SU-DHL-6 (cell line): ENCODE results near the gene ETS1.

Experiments used
- H2AFZ ChIP-seq: fragments of 200-600 bp; sonication (generic); 2 replicates; pipeline ENCODE4 v1.6.1; 2014; ENCODE audit warnings: low read depth, mild to moderate bottlenecking, moderate library complexity, mixed read lengths, antibody characterized with exemption, low read length; ENCODE audit not compliant: severe bottlenecking
- H3F3A ChIP-seq: fragments of 200-600 bp; shearing (Covaris generic); 2 replicates; pipeline ENCODE4 v1.6.0; 2016; ENCODE audit warnings: antibody characterized with exemption, mild to moderate bottlenecking; ENCODE audit not compliant: insufficient read depth
- H3K27ac ChIP-seq: fragments of 200-600 bp; sonication (generic); 2 replicates; pipeline ENCODE4 v1.5.1; 2016; ENCODE audit warnings: low read depth, mild to moderate bottlenecking, low read length, moderate library complexity, mixed read lengths
- H3K27me3 ChIP-seq: fragments of 200-600 bp; sonication (generic), shearing (Covaris generic); 2 replicates; pipeline ENCODE4 v1.6.0; 2014; ENCODE audit warnings: mild to moderate bottlenecking, low read length
- H3K36me3 ChIP-seq: fragments of 200-600 bp; sonication (generic); 2 replicates; pipeline ENCODE4 v1.6.1; 2014; ENCODE audit warnings: mild to moderate bottlenecking, low read length, mixed read lengths
- H3K4me2 ChIP-seq: fragments of 300-600, 200-600 bp; shearing (Covaris generic), sonication (generic); 2 replicates; pipeline ENCODE4 v1.6.0; 2014; ENCODE audit warnings: low read length, low read depth, mild to moderate bottlenecking; ENCODE audit not compliant: poor library complexity, severe bottlenecking
- H3K4me3 ChIP-seq: fragments of 200-600 bp; sonication (generic); 2 replicates; pipeline ENCODE4 v1.5.1; 2014; ENCODE audit warnings: antibody characterized with exemption, low read length, mild to moderate bottlenecking, mixed read lengths; ENCODE audit not compliant: insufficient read depth, poor library complexity, severe bottlenecking
- H3K79me2 ChIP-seq: fragments of 200-600 bp; sonication (generic); 2 replicates; pipeline ENCODE4 v1.6.1; 2014; ENCODE audit warnings: mild to moderate bottlenecking, low read length, moderate library complexity; ENCODE audit not compliant: insufficient read depth
- H3K9ac ChIP-seq: fragments of 200-600 bp; sonication (generic); 2 replicates; pipeline ENCODE4 v1.7.0; 2014; ENCODE audit warnings: mild to moderate bottlenecking, low read length
- H3K9me2 ChIP-seq: fragments of 200-600 bp; sonication (generic); replicated peaks from 2 replicates; pipeline ENCODE4 v1.6.1; 2014; ENCODE audit warnings: low read length; ENCODE audit not compliant: insufficient read depth
- H3K9me3 ChIP-seq: fragments of 200-600 bp; sonication (generic); 2 replicates; pipeline ENCODE4 v1.6.1; 2014; ENCODE audit warnings: low read length, mixed read lengths; ENCODE audit not compliant: insufficient read depth
- H4K20me1 ChIP-seq: fragments of 200-600 bp; sonication (generic); 2 replicates; pipeline ENCODE4 v1.6.1; 2014; ENCODE audit warnings: low read depth, mild to moderate bottlenecking, antibody characterized with exemption, low read length, moderate library complexity, mixed read lengths
- EZH2phosphoT487 ChIP-seq: fragments of 200-600 bp; sonication (generic), shearing (Covaris generic); conservative IDR thresholded peaks from 2 replicates; pipeline ENCODE4 v1.6.1; 2018; ENCODE audit warnings: mild to moderate bottlenecking, antibody characterized with exemption, low read length, moderate library complexity, mixed read lengths
- TF ChIP-seq, protein P1 (sequence below): fragments of 200-600 bp; sonication (generic); IDR thresholded peaks from one replicate; pipeline ENCODE4 v1.5.1; 2017; ENCODE audit warnings: antibody characterized with exemption, mild to moderate bottlenecking, low read length, moderate library complexity; ENCODE audit not compliant: insufficient read depth, poor library complexity, severe bottlenecking

The ETS1 gene

DNA sequence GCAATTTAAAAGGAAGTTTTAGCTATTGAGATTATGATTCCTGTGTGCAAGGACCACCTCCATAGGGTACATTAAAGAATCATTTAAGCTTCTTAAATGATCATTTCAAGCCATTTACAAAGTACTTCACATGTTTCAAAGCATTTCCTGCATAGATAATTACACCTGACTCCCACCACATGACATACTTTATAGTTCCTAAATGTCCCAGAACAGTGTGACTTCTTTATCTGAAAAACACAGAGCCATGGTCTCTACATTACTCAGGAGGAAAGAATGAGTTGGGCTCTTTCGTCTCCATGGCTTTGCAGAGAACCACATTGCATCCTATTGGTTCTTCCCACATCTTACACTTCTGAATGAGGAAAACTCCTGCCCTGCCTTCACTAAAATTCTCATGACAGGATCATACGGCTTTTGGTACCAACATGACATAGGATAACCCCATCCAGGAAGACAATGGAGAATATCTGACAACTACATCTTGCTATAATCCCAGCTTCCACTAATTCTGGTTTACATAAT, 88.6 kb downstream of the ETS1 start:
- Histone ChIP-seq H3K79me2 (peaks cover 100% of the 10 kb centered on the region), H3K36me3 (no peaks in the 10 kb centered on the region; the same call in 1 of the 2 replicates), H3K9ac (peak overlapping the region; percentile 12; the same call in 1 of the 2 replicates), H4K20me1 (no peaks in the 10 kb centered on the region), H3K27me3 (no peaks in the 10 kb centered on the region), H3K9me2 (no peaks in the 10 kb centered on the region), H3K9me3 (no peaks in the 10 kb centered on the region), H3F3A (peaks cover 21% of the 10 kb centered on the region; the same call in 1 of the 2 replicates), H3K4me3 (peak overlapping the region; percentile 23), H3K4me2 (peak overlapping the region; percentile 44), H3K27ac (peak overlapping the region; percentile 72), H2AFZ (no peak overlapping the region)
- TF ChIP-seq, protein P1, sequence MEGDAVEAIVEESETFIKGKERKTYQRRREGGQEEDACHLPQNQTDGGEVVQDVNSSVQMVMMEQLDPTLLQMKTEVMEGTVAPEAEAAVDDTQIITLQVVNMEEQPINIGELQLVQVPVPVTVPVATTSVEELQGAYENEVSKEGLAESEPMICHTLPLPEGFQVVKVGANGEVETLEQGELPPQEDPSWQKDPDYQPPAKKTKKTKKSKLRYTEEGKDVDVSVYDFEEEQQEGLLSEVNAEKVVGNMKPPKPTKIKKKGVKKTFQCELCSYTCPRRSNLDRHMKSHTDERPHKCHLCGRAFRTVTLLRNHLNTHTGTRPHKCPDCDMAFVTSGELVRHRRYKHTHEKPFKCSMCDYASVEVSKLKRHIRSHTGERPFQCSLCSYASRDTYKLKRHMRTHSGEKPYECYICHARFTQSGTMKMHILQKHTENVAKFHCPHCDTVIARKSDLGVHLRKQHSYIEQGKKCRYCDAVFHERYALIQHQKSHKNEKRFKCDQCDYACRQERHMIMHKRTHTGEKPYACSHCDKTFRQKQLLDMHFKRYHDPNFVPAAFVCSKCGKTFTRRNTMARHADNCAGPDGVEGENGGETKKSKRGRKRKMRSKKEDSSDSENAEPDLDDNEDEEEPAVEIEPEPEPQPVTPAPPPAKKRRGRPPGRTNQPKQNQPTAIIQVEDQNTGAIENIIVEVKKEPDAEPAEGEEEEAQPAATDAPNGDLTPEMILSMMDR, result no peak
- no peak for TF ChIP-seq EZH2phosphoT487

DNA sequence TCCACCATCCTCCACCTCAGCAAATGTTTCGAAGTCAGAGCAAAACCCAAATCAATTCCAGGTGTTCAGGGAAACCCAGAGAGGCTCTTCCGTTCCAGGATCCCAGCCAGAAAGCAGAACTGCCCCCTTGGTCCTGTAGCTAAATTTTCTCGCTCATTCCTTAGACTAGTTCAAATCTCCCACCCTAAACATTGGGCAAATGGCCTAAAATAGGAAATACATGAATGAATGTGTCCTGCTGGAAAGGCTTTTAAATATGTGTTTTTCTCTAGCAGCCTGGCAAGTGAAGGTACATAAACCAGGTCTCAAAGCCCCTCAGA, 89.6 kb downstream of the ETS1 start:
- Histone ChIP-seq H3K27me3 (no peaks in the 10 kb centered on the region), H3K27ac (peak overlapping the region; percentile 72), H4K20me1 (no peaks in the 10 kb centered on the region), H3K9me3 (no peaks in the 10 kb centered on the region), H3K9ac (peak overlapping the region; percentile 40; the same call in 1 of the 2 replicates), H3K79me2 (peaks cover 100% of the 10 kb centered on the region), H2AFZ (no peak overlapping the region), H3F3A (peaks cover 10% of the 10 kb centered on the region; the same call in 1 of the 2 replicates), H3K36me3 (peaks cover 4% of the 10 kb centered on the region; the same call in 1 of the 2 replicates), H3K4me3 (peak overlapping the region; percentile 26), H3K4me2 (peak overlapping the region; percentile 44), H3K9me2 (no peaks in the 10 kb centered on the region)
- no peak for TF ChIP-seq EZH2phosphoT487
- TF ChIP-seq, protein P1, result no peak

DNA sequence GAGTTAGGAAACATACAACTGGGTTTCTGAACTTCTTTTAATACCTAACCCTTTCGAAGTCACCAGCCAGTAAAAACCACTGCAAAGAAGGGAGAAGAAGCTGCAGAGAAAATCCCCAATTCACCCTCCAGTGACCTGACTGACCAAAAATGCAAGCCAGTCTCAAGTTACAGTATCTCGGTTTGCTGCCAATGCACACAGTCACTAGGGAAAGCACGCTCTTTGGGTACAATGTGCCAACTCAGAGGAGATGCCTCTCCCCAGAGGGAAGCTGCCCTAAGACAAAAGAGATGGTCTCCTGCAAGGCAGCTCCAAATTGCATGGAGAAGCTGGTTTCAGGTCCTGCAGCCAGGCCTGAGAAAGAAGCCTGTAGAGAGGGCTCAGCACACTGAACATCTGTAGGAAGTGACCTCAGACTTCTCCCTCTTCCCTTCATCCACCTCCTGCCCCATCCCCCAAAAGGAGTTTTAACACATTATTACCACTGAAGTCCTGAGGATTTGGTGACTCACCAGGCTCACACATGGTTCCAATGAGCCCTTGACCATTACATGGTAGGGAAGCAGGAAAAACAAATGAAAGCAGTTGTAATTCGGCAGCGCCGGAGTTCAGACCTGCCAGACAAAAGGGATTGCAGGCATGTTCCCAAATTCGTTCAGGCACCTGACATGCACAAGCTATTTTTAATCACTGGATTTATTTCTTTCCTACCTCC, 90.1 kb downstream of the ETS1 start:
- Histone ChIP-seq H3K4me2 (peak overlapping the region; percentile 44), H3K27me3 (no peaks in the 10 kb centered on the region), H3K36me3 (peaks cover 4% of the 10 kb centered on the region; the same call in 1 of the 2 replicates), H3K9me3 (no peaks in the 10 kb centered on the region), H4K20me1 (no peaks in the 10 kb centered on the region), H3K9ac (peak overlapping the region; percentile 40), H3K9me2 (no peaks in the 10 kb centered on the region), H3K79me2 (peaks cover 100% of the 10 kb centered on the region), H2AFZ (no peak overlapping the region), H3F3A (peaks cover 6% of the 10 kb centered on the region; the same call in 1 of the 2 replicates), H3K4me3 (peak overlapping the region; percentile 26), H3K27ac (peak overlapping the region; percentile 72)
- TF ChIP-seq, protein P1, result no peak
- TF ChIP-seq EZH2phosphoT487, result no peak
